Inflammatory macrophage treated with lipopolysaccharide for 4 hours (primary cell): ENCODE data around the gene WRAP53.

Experiments
- DNase-seq: peaks from one replicate; pipeline ENCODE4 v3.0.0-alpha.2; 2020

Gene WRAP53

GRCh38 chr17:7747635-7748071 is 59.4 kb downstream of the WRAP53 start:
- no peak for DNase-seq

- DNase-seq, result no peak
Measured at GRCh38 chr17:7748076-7748775, 59.9 kb downstream of the WRAP53 start.

- DNase-seq, result no peak
Measured at GRCh38 chr17:7750321-7750821, 62.1 kb downstream of the WRAP53 start.
